ENCODE data around the gene NFIC. TPM values are rescaled to one million over a fixed set of nuclear protein-coding genes. Genes with fewer than 3 reads are reported as not detected.

The NFIC gene
- polyA plus RNA-seq, 1 of the 3 experiments (the other 2 are of a cell fraction): 7.2 TPM

- Histone ChIP-seq H3K27ac (ENCODE audit: low read depth in 2 of 2, low read length in 1 of 2) (peak overlapping the region in 1 of 2 experiments; percentile 65; a peak in 2 of 4 replicates), H2AFZ (ENCODE audit: low read depth) (no peak overlapping the region), H3K27me3 (ENCODE audit: insufficient read depth) (no peaks in the 10 kb centered on the region), H3K9me3 (no peaks in the 10 kb centered on the region), H3K9me2 (no peaks in the 10 kb centered on the region), H3K79me2 (ENCODE audit: insufficient read depth) (peaks cover 84% of the 10 kb centered on the region), H3K4me3 (ENCODE audit: low read depth in 2 of 2, low read length in 1 of 2) (no peak overlapping the region), H3K36me3 (replicated peaks in 1 of 2; ENCODE audit: control insufficient read depth in 1 of 2, insufficient read depth in 2 of 2, low read length in 1 of 2) (peaks cover 5 to 8% of the 10 kb centered on the region in 2 experiments), H3K4me1 (ENCODE audit: control insufficient read depth in 1 of 2, insufficient read depth in 2 of 2, low read depth in 1 of 2, low read length in 1 of 2) (peaks cover 0 to 12% of the 10 kb centered on the region in 2 experiments; a peak in 2 of 4 replicates), H3K9ac (no peak overlapping the region), H3K4me2 (no peak overlapping the region), H3F3A (replicated peaks; ENCODE audit: insufficient read depth) (no peaks in the 10 kb centered on the region), H4K20me1 (ENCODE audit: insufficient read depth) (peaks cover 45% of the 10 kb centered on the region)
- DNase-seq: no peak
- POLR2A ChIA-PET: interaction anchor here (1.5 kb wide), 1 partner anchor 15 kb away, joined by 4 read pairs; no protein-coding TSS in a partner anchor
- 88% methylated on average over 10 of the region's 10 CpGs for WGBS (ENCODE audit: low lambda C conversion rate)
- TF ChIP-seq CHD2 (IDR thresholded peaks at IDR 0.05; ENCODE audit: low read length, partially characterized antibody) (no peak), IRF3 (IDR thresholded peaks at IDR 0.05; ENCODE audit: low read depth, low read length) (no peak), JUND (IDR thresholded peaks at IDR 0.05) (no peak)
- CTCF ChIA-PET: no interaction called here
Observed at GRCh38 chr19:3402631-3403443, 36.5 kb downstream of the NFIC start.

- H3K36me3 ChIP-seq (replicated peaks in 1 of 2; ENCODE audit: control insufficient read depth in 1 of 2, insufficient read depth in 2 of 2, low read length in 1 of 2): peaks cover 5 to 8% of the 10 kb centered on the region in 2 experiments
- no peak overlapping the region for H3K4me3 ChIP-seq (ENCODE audit: low read depth in 2 of 2, low read length in 1 of 2)
- peak; percentile 93 for DNase-seq
- H3K4me1 ChIP-seq (ENCODE audit: control insufficient read depth in 1 of 2, insufficient read depth in 2 of 2, low read depth in 1 of 2, low read length in 1 of 2): peaks cover 0 to 12% of the 10 kb centered on the region in 2 experiments; a peak in 2 of 4 replicates
- H3K9me2 ChIP-seq: no peaks in the 10 kb centered on the region
- no peaks in the 10 kb centered on the region for H3F3A ChIP-seq (replicated peaks; ENCODE audit: insufficient read depth)
- H3K27me3 ChIP-seq (ENCODE audit: insufficient read depth): no peaks in the 10 kb centered on the region
- H3K9me3 ChIP-seq: no peaks in the 10 kb centered on the region
- 51% methylated on average over 29 of the region's 49 CpGs for whole genome bisulfite sequencing (ENCODE audit: low lambda C conversion rate)
- peak overlapping the region in 1 of 2 experiments; percentile 65; a peak in 2 of 4 replicates for H3K27ac ChIP-seq (ENCODE audit: low read depth in 2 of 2, low read length in 1 of 2)
- peaks cover 36% of the 10 kb centered on the region; the same call in 1 of the 2 replicates for H4K20me1 ChIP-seq (ENCODE audit: insufficient read depth)
- ChIA-PET POLR2A (no interaction called here), CTCF (no interaction called here)
- H3K9ac ChIP-seq: no peak overlapping the region
- no peak overlapping the region for H3K4me2 ChIP-seq
- TF ChIP-seq MXI1 (IDR thresholded peaks at IDR 0.05; ENCODE audit: low read depth, low read length) (0 out of 2 replicates have a peak, but pooled peaks have one; percentile 41), USF2 (IDR thresholded peaks at IDR 0.05; ENCODE audit: borderline replicate concordance, low read depth, low read length) (no peak), FOSL2 (IDR thresholded peaks at IDR 0.05; ENCODE audit: borderline replicate concordance, low read depth) (no peak), CHD2 (IDR thresholded peaks at IDR 0.05; ENCODE audit: low read length, partially characterized antibody) (peak; percentile 48), RFX5 (IDR thresholded peaks at IDR 0.05; ENCODE audit: low read length) (no peak)
- no peak overlapping the region for H2AFZ ChIP-seq (ENCODE audit: low read depth)
- peaks cover 84% of the 10 kb centered on the region for H3K79me2 ChIP-seq (ENCODE audit: insufficient read depth)
Observed at GRCh38 chr19:3403489-3404323, 37.3 kb downstream of the NFIC start.

Data from SK-N-SH (cell line).